PC-3 (cell line): ENCODE measurements around the gene DENND2A.

Experiments
- CTCF ChIP-seq: fragments of 300-600 bp; sonication (generic); conservative IDR thresholded peaks from 2 replicates; pipeline ENCODE4 v1.5.1; 2017; ENCODE audit warnings: antibody characterized with exemption, low read depth, mild to moderate bottlenecking, low read length
- EZH2 ChIP-seq: fragments of 300-600 bp; sonication (generic); IDR thresholded peaks from one replicate; pipeline ENCODE4 v1.6.1; 2017; ENCODE audit warnings: antibody characterized with exemption, mild to moderate bottlenecking, low read length; ENCODE audit not compliant: unreplicated experiment
- EZH2phosphoT487 ChIP-seq: fragments of 300-600 bp; sonication (generic); IDR thresholded peaks from 2 replicates; pipeline ENCODE4 v1.6.1; 2018; ENCODE audit warnings: mild to moderate bottlenecking, antibody characterized with exemption, low read length, borderline replicate concordance

GRCh38 chr7:140534743-140535142, 105.9 kb downstream of the DENND2A start:
- TF ChIP-seq CTCF (no peak), EZH2phosphoT487 (no peak), EZH2 (no peak)
